Germinal center (tissue), 1 donor: ENCODE measurements around the gene TNFRSF25.

Experiments
- DNase-seq: peaks from one replicate; pipeline ENCODE4 v3.0.0; 2012; ENCODE audit warnings: mixed read lengths, low spot score

TNFRSF25 gene

DNA sequence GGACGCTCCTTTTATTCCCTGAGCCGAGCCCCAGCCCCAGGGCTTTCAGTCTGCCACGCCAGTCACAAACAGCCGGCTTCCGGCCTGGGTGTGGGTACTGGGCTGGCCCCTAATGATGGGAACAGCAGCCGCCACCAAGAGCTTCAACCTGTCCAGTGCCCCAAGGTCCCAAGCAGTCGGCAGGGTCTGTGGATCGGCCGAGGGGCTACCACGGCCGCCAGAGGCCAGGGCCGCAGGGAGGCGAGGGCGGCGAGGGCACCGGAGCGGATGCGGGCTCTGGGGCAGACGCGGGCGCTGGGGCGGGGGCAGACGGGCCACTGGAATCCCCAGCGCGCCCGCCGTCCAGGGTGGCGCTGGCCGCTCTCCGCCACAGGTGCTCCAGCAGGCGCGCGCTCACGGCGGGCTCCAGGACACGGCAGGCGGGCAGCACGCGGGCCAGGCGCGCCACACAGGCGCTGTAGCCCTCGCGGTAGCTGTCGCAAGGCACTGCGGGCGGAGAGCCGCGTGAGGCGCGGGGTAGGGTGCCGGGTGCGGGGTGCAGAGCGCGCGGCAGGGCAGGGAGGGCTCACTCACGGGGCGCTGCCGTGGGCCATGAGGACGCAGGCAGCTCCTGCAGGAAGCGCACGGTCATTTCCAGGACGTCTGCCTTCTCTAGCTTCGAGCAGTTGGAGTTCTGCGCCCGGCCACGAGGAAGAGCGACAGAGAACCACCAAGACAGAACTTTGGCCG lies 47.1 kb downstream of the TNFRSF25 start:
- DNase-seq, result no peak

DNA sequence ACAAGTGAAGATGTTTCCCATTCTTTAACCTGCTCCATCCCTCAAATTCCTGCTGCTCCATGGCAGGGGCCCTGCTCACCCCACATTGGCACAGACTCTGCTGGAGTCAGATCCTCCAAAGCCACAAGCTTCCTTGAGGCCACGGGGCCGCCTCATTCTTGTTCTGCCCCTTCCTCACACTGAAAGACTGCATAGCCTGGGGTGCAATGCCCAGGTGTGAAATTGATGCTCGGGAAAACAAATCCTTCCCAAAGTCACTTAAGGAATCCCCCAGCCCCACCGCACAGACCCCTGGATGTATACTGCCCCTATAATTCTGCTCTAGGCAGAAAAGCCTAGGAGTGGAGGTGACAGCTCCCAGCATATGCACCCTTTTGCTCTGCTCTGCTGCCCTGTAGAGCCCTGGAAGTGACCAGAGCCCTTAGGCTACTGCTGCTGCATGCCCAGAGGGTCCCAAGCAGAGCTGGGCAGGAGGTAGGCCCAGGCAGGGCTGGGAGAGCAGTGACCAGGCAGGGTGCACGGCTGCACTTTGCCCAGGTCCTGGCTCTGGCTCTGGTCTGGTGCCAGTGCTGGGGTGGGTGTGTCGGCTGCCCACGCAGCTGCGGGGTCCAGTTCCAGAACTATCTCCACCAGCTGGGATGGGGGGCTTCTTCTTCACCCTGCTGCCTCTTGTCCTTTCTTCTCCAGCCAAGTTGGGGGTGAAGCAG lies 47.9 kb downstream of the TNFRSF25 start:
- DNase-seq, result no peak

DNA sequence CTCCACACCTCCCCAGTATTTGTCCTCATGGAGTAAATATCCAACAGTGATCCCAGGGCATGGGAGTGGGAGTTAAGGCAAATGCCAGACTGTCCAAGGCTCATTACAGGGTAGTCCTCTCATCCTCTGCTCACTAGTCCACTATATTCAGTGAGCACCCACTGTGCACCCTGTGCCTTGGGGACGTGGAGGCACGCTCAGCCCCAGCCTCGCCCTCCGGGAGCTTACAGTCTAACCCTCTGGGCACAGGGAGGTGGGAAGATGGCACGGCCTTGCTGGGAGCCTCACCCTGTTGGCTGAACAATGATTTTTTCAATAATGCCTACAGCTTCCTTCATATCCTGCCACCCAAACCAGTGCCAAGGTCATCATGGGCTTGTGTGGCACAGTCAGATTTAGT lies 49.1 kb downstream of the TNFRSF25 start:
- no peak for DNase-seq

DNA sequence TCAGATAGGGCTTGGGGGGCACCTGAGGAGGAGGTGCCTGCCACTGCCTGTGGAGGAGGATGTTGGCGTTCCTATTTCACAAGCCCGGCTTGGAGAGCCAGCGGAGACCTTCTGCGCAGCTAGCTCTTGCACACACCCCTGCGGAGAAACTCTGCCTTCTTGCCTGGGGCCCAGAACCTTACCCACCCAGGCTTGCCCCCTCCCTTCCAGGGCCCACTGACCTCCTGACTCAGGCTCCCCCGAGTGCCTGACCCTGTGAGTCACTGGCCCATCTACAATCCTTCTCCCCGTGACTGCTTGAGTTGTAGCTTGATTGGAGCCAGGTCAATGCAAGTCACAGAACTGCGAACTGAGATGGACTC lies 49.7 kb downstream of the TNFRSF25 start:
- no peak for DNase-seq

DNA sequence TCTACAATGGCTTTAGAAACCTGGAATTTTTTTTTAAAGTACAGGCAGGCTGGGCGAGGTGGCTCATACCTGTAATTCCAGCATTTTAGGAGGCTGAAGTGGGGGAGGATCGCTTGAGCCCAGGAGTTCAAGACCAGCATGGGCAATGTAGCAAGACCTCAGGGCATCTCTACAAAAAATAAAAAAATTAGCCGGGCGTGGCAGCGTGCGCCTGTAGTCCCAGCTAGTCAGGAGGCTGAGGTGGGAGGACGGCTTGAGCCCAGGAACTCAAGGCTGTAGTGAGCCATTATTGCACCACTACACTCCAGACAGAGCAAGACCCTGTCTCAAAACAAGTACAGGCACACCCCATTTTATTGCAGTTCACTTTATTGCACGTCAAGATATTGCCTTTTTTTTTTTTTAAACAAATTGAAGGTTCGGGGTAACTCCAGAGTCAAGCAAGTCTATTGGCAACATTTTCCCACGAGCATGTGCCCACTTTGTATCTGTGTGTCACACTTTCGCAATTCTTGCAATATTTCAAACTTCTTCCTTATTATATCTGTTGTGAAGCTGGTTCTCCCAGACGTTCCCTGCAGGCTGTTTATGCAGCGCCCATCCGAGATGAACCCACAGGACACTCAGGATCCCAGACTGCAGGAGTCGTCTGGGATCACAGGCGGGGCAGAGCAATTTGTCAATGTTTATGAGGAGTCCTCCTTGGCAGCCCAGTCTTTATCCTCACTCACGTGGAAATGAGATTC lies 50.9 kb downstream of the TNFRSF25 start:
- no peak for DNase-seq

DNA sequence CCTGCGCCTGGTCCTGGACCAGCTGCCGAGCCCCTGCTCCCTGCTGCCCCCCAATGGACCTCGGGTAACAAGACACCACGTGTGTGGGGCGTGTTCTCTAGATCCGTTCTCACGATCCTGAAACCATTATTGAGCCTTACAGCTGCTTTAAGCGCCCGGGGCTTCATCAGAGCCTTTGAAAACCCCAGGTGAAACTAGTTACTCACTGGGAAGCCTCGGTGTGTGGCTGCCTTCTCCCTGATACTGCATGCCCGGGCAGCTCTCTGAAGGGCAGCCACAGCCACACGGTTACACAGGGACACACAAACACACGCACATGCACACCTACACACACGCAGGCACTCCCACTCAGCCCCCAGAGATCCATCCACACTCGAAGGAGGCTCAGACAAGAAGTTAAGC lies 51.5 kb downstream of the TNFRSF25 start:
- DNase-seq, result peak; percentile 38

DNA sequence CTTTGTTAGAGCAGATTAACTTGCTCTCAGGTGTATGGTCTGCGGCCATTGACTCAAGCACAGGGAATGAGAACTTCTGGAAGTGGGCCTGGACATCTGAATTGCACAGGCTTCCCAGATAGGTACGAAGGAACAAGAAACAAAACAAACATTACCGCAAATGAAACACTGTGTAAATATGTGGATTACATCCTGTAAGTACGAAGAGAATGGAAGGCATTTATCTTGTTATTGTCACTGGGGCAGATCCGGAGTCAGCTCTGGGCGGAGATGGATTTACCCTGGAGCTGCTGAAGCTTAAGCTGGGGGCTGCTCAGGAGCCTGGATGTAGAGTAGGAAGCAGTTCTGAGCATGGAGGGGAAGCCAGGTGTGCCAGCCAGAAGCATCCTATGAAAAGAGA lies 53.1 kb downstream of the TNFRSF25 start:
- DNase-seq, result no peak
